ENCODE data around the gene HRK.

GRCh38 chr12:116876151-116876869 lies 4.9 kb downstream of the HRK start:
- TF ChIP-seq POLR2AphosphoS5 (IDR thresholded peaks at IDR 0.05), result no peak
- no peak for TF ChIP-seq CTCF (IDR thresholded peaks at IDR 0.05)
